Measurements from ENCODE around the gene EDA. TPM values are rescaled to one million over a fixed set of nuclear protein-coding genes. Genes with fewer than 3 reads are reported as not detected.

EDA gene
- total and polyA plus RNA-seq, 2 donors (not counting 1 experiment from before 2014, with no cell fraction given), result 0.04 to 1.2 TPM

- Histone ChIP-seq H3K4me2 (replicated peaks; ENCODE audit: low read depth, low read length, poor library complexity, severe bottlenecking) (no peak overlapping the region), H3K27me3 (replicated peaks in 1 of 4; ENCODE audit: control extremely low read depth in 1 of 4, control insufficient read depth in 3 of 4, insufficient read depth in 4 of 4, low read length in 3 of 4) (no peaks in the 10 kb centered on the region), H3K4me1 (ENCODE audit: control insufficient read depth in 2 of 2, insufficient read depth in 2 of 2, low read length in 2 of 2) (no peaks in the 10 kb centered on the region), H3K9ac (ENCODE audit: low read length) (no peak overlapping the region), H4K20me1 (ENCODE audit: control insufficient read depth, insufficient read depth, low read length, poor library complexity, severe bottlenecking) (no peaks in the 10 kb centered on the region), H3K4me3 (ENCODE audit: control extremely low read depth in 1 of 5, extremely low read depth in 1 of 5, insufficient read depth in 1 of 5, low read depth in 2 of 5, low read length in 4 of 5) (no peak overlapping the region), H2AFZ (ENCODE audit: insufficient read depth, low read depth, low read length, poor library complexity, severe bottlenecking) (no peak overlapping the region), H3K9me3 (ENCODE audit: control extremely low read depth in 1 of 3, control insufficient read depth in 2 of 3, insufficient read depth in 1 of 3, low read length in 2 of 3) (no peaks in the 10 kb centered on the region), H3K36me3 (replicated peaks in 1 of 2; ENCODE audit: control extremely low read depth in 1 of 2, control insufficient read depth in 1 of 2, extremely low read depth in 1 of 2, insufficient read depth in 2 of 2, low read length in 1 of 2) (no peaks in the 10 kb centered on the region), H3K27ac (ENCODE audit: low read length in 2 of 2) (no peak overlapping the region), H3K79me2 (ENCODE audit: control insufficient read depth, insufficient read depth, low read length) (no peaks in the 10 kb centered on the region)
- H3K27me3 Mint-ChIP-seq, result no peaks in the 10 kb centered on the region
- H3K4me3 Mint-ChIP-seq, result no peak overlapping the region
- H3K27ac Mint-ChIP-seq, result no peak overlapping the region
- CTCF ChIA-PET, result no interaction called here
- DNase-seq, result no peak
- WGBS (ENCODE audit: insufficient coverage), result no CpG with 5 or more reads among the region's 2 CpGs
- POLR2A ChIA-PET, result no interaction called here
- TF ChIP-seq CTCF (IDR thresholded peaks at IDR 0.05), result no peak
- TF ChIP-seq EZH2 (IDR thresholded peaks at IDR 0.05; ENCODE audit: borderline replicate concordance, insufficient read depth, low read depth, low read length, poor library complexity, severe bottlenecking), result no peak
- ATAC-seq (ENCODE audit: low read depth), result no peak
- H3K4me1 Mint-ChIP-seq, result no peaks in the 10 kb centered on the region
- intact Hi-C loops (cut with micrococcal nuclease), result no loop called here
- no peaks in the 10 kb centered on the region for H3K9me3 Mint-ChIP-seq (ENCODE audit: insufficient read depth)
Measured at GRCh38 chrX:69724307-69724706, 108.4 kb downstream of the EDA start.

GRCh38 chrX:69740317-69740716, 124.4 kb downstream of the EDA start:
- ChIA-PET CTCF (no interaction called here), POLR2A (no interaction called here)
- H3K4me1 ChIP-seq (ENCODE audit: control insufficient read depth in 2 of 2, insufficient read depth in 2 of 2, low read length in 2 of 2), result no peaks in the 10 kb centered on the region
- no peaks in the 10 kb centered on the region for H3K36me3 ChIP-seq (replicated peaks in 1 of 2; ENCODE audit: control extremely low read depth in 1 of 2, control insufficient read depth in 1 of 2, extremely low read depth in 1 of 2, insufficient read depth in 2 of 2, low read length in 1 of 2)
- ATAC-seq (ENCODE audit: low read depth), result no peak
- H3K4me3 ChIP-seq (ENCODE audit: control extremely low read depth in 1 of 5, extremely low read depth in 1 of 5, insufficient read depth in 1 of 5, low read depth in 2 of 5, low read length in 4 of 5), result no peak overlapping the region
- intact Hi-C loops (cut with micrococcal nuclease), result no loop called here
- no peaks in the 10 kb centered on the region for H3K9me3 ChIP-seq (ENCODE audit: control extremely low read depth in 1 of 3, control insufficient read depth in 2 of 3, insufficient read depth in 1 of 3, low read length in 2 of 3)
- TF ChIP-seq CTCF (IDR thresholded peaks at IDR 0.05) (no peak), EZH2 (IDR thresholded peaks at IDR 0.05; ENCODE audit: borderline replicate concordance, insufficient read depth, low read depth, low read length, poor library complexity, severe bottlenecking) (no peak)
- H3K27me3 ChIP-seq (replicated peaks in 1 of 4; ENCODE audit: control extremely low read depth in 1 of 4, control insufficient read depth in 3 of 4, insufficient read depth in 4 of 4, low read length in 3 of 4), result no peaks in the 10 kb centered on the region
- Mint-ChIP-seq H3K4me1 (no peaks in the 10 kb centered on the region), H3K27ac (no peak overlapping the region), H3K4me3 (no peak overlapping the region), H3K27me3 (no peaks in the 10 kb centered on the region), H3K9me3 (ENCODE audit: insufficient read depth) (no peaks in the 10 kb centered on the region)
- H3K27ac ChIP-seq (ENCODE audit: low read length in 2 of 2), result no peak overlapping the region
- H3K9ac ChIP-seq (ENCODE audit: low read length), result no peak overlapping the region
- no peaks in the 10 kb centered on the region for H4K20me1 ChIP-seq (ENCODE audit: control insufficient read depth, insufficient read depth, low read length, poor library complexity, severe bottlenecking)
- no peak overlapping the region for H3K4me2 ChIP-seq (replicated peaks; ENCODE audit: low read depth, low read length, poor library complexity, severe bottlenecking)
- H3K79me2 ChIP-seq (ENCODE audit: control insufficient read depth, insufficient read depth, low read length), result no peaks in the 10 kb centered on the region
- no peak overlapping the region for H2AFZ ChIP-seq (ENCODE audit: insufficient read depth, low read depth, low read length, poor library complexity, severe bottlenecking)
- no peak for DNase-seq
